ENCODE measurements around the gene PHACTR1.

GRCh38 chr6:13038315-13038714 is 321.7 kb downstream of the PHACTR1 start:
- TF ChIP-seq CTCF (conservative IDR thresholded peaks at IDR 0.05; ENCODE audit: low read depth, low read length) (no peak), EZH2 (IDR thresholded peaks at IDR 0.05; ENCODE audit: borderline replicate concordance, low read depth, low read length, poor library complexity, severe bottlenecking) (no peak)
